Skeletal muscle cell (primary cell): Measurements from ENCODE around the gene UTS2B.
A peak's percentile ranks its signal among the peaks of the same experiment; 100 is the strongest.
"Not testable (repeated sequence)": the region's sequence is repeated elsewhere in the genome, so short reads cannot be mapped to it uniquely, and the experiment has no call there.

Experiments
- DNase-seq: peaks from one replicate; pipeline ENCODE4 v3.0.0-alpha.2; 2010; ENCODE audit warnings: low read depth
- H3K4me3 ChIP-seq: 2 replicates; pipeline ENCODE4 v1.5.1; 2011; ENCODE audit warnings: low read depth, mild to moderate bottlenecking, control low read depth, low read length, moderate library complexity

UTS2B gene

DNA sequence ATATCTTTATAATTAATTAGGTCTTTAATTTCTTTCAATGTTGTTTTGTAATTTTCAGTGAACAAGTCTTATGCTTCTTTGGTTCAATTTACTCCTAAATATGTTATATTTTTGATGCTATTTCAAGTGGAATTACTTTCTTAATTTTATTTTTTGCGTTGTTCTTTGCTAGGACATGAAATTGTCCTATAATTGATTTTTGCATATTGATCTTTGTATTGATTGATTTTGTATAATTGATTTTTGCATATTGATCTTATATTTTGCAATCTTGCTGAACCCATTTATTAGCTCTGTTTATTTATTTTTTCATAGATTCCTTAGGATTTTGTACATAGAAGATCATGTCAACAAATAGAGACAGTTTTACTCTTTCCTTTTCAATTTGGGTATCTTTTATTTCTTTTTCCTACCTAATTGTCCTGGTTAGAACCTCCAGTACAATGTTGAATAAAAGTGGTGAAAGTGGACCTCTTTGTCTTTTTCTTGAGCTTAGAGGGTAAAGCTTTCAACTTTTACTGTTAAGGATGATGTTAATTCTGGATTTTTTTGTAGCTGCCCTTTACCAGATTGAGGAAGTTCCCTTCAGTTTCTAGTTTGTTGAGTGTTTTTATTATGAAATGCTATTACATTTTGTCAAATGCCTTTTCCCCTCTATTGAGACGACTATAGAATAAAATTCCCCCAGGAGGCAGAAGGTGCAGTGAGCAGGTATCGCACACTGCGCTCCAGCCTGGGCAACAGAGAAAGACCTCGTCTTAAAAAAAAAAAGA, 37.9 kb downstream of the UTS2B start:
- no peak overlapping the region for H3K4me3 ChIP-seq
- no peak for DNase-seq

DNA sequence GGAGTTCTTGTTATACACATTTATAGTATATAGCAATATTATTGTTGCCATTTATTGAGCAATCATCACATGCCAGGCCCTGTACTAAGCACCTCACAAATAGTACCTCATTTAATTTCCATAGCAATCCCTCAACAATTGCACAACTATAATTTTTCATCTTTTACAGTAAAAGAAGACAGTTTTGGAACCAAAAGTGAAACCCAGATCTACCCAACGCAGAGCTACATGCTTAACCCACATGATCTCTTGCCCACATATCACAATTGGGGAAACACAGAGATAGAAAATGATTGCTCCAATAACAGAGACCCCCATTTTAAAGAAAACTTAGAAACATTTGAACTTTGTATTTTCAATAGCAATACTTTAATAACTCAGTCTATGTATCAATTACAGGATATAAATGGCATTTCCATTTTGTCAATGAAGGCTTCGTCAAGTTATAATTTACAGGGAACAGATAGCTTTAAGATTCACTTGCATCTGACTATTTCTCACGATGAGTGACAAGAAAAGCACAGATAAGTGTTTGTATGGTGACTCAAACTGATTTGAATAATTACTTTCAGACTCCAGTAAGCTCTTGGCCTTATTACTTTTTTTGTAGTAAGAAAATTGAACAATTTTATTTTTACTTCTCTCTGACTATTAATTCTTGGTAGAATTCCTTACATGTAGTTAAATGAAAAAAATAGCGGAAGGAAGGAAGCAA, 39.9 kb downstream of the UTS2B start:
- DNase-seq, result no peak
- H3K4me3 ChIP-seq, result no peak overlapping the region

DNA sequence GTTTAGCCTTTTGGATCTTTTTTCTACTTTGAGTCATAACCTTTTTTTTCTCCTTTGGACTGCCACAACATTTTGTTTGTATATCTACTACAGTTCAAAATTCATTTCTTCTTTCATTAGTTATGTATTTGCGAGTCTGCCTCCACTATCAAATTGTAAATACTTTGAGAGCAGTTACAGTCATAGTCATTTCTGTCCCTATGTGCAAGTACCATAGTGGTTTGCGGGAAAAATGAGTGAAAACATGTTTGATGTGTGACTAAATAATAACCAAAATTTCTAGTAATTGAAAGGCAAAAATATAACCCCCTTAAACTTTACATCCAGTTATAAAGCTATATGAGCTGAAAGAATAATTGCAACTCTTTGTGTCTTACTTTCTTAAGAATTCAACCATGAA, 46.9 kb downstream of the UTS2B start:
- no peak for DNase-seq
- H3K4me3 ChIP-seq, result no peak overlapping the region

DNA sequence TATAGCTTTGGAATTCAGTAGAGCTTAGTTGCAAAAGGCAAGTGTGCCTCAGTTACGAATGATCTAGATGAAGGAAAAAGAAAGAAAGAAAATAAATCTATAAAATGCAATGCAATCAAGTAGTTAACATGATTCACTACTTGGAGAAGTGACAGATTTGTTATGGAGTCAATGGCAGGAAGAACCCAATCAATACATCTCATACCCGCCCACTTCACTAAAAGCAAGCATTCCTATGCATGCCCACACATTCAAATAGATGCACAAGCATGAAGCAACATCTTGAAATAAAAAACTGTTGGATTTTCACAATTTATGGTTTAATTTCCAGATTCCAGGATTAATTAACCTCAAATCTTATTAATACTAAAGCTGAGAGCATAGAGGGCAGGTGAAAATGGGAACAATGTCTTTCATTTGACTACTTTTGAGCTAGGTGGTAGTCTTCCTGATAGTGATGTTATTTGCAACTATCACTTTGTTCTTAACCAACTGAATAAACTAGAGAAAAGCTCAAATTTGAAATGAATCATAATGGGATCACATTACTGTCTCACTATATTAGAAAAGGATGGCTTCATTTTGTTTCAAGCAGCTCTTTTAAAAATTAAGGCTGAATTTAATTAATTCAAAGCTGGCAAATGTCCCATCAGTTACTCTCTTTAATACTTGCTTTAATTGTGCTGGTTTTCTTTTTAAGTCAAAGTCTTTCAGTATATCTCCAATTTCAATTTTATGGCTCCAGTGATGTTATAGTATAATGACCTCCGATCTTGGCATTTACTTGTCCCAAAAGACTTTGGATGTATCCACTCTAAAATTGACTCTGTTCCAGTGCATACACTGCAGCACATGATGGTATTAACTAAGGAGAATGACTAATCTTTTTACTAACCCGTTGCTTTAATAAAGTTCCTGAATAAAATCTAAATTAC, 47.8 kb downstream of the UTS2B start:
- H3K4me3 ChIP-seq, result no peak overlapping the region
- peak; percentile 55 for DNase-seq

DNA sequence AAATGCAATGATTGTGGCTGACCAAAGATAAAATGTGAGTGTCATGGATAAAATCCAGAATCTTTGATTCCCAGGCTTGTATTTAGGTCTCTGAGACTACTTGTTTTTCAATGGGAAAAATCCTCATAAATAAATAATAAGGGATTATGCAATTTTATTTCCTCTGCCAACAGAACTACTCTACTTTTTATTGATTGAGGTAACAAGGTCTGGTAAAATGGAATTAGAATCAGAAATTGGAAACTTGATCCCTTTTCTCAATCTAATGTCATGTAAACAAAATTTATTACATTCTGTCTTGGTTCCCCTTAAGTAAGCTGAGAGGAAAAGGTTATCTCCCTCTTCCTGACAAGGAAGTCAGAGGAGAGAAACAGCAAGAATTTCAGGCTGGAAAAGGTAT, 49.4 kb downstream of the UTS2B start:
- DNase-seq, result no peak
- H3K4me3 ChIP-seq, result no peak overlapping the region

DNA sequence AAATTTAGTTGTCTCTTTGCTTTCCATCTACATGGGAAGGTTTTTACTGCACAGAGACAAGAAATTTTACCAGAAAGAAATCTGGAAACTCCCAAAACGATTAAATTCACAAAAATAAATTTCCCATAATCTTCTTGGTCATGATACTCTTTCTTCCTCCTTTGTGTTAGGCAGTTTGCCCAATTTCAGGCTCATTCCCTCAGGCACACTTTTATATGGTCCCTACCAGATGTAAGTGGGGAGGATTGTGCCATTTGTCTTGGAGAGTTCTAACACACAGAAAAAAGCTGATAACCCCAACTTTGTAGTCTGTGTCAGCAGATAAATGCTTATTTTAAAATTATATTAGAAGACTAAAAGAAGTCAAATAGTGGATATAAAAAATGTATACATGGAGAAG, 50.2 kb downstream of the UTS2B start:
- DNase-seq, result no peak
- no peak overlapping the region for H3K4me3 ChIP-seq

DNA sequence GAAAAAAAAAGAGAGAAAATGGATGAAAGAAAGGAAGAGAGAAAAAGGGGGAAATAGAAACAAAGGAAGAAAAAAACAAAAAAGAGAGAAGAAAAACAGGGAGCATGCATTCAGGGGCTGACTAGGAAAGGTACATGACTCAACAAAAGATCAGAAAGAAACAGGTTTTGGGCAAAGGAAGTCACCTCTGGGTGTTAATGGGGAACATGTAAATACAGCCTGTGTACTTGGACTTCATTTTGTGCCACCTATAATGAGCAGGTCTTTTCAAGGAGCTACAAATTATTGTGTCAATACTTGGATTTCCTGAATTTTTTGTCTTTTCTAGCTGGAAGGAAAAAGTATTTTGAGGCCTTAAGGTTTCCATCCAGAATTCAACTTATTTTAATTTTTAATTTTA, 54.6 kb downstream of the UTS2B start:
- no peak overlapping the region for H3K4me3 ChIP-seq
- no peak for DNase-seq

DNA sequence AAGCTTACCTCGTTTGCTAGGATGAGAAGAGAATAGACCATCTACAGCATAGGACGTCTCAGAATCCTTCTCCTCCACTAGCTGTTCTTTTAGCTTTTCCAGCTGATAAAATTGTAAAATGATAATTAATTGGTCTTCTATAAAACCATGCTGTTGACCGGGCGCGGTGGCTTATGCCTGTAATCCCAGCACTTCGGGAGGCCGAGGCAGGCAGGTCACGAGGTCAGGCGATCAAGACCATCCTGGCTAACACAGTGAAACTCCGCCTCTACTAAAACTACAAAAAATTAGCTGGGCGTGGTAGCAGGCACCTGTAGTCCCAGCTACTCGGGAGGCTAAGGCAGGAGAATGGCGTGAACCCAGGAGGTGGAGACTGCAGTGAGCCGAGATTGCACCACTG, 55.1 kb downstream of the UTS2B start:
- not testable (repeated sequence) for H3K4me3 ChIP-seq, DNase-seq

DNA sequence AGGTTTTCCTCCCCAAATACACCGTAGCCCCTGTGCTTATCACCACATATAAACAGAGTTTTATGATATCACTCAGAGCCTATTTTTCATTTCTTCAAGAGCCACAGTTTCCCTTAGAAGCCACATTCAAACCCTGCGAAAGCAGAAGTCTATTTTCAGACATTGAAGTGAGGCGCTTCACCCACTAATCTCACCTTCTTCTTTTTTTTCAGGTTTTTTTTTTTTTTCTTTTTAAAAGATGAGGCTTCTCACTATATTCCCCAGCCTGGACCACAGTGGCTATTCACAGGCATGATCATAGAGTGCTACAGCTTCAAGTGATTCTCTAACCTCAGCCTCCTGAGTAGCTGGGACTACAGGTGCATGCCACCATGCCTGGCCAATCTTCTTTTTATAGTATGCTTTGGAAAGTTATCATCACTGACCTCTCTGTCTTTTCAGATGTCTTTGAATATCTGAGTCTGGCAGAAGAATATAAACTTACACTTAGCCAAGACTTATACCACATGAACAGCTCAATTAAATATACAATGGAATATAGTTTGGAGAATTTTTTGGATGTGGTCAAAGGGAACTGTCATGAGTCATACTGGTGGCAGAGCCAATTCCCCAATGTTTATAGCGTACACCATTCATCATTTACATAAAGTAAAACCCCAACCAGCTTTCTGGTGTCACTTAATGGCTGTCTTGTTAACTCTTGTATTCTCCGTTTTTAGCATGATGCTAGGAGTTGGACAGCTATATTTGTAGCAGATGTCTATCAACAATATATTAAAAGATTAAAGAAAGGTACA, 60.8 kb downstream of the UTS2B start:
- no peak for DNase-seq
- no peak overlapping the region for H3K4me3 ChIP-seq

DNA sequence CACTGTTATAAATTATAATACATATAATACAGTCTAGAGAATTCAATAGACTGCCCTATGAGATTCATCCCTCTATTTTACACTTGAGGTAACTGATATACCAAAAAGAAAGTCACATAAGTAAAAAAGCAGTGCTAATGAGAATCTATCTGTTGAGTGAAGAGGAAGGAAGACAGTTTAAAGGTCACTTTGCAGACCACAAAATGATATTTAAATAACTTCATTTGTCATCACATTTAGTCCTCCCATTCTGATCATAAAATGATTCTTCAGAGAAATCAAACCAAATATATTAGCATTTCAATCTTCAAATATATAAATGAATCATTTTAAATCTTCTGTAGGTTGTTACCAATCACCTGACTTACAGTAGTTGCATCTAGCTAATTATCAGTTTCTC, 61.6 kb downstream of the UTS2B start:
- H3K4me3 ChIP-seq, result no peak overlapping the region

DNA sequence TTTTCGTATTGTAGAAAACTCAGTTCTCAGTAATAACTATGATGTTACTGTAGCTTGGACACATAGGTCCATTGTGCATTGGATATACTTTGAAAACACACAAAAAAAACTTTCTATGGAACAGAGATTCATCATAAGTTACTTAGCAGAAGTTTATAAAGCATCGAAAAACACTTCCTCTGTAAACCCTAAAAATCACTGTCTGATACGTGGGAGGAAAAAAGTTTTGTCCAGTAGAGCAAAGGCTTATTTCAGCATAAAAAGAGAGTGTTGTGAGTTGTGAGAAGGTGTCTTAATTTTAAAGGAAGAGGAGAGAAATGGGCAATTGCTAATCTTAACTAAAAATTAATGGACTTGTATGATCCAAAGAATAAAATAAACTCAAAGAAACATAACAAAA, 66.5 kb downstream of the UTS2B start:
- DNase-seq, result no peak
- no peak overlapping the region for H3K4me3 ChIP-seq

More for the DNA sequence above, 61.6 kb downstream of the UTS2B start:
- DNase-seq, result no peak

DNA sequence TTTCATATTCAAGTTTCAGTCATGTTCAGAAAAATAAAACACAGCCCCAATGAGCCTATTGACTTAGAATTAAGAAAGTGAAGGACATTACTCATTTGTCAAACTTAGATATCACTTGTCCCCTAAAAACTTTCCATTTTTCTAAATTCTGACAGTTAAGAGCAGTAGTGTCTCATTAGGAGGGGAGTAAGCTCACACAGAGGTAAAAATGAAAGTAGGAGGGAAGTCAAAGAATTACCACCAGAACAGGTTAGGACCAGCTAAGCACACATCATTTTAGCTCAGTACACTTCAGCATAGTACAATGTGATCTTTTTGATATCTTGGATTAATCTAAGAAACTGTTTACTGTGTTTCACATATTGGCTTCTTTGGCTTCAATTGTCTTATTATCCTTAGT, 67.0 kb downstream of the UTS2B start:
- DNase-seq, result no peak
- H3K4me3 ChIP-seq, result no peak overlapping the region

DNA sequence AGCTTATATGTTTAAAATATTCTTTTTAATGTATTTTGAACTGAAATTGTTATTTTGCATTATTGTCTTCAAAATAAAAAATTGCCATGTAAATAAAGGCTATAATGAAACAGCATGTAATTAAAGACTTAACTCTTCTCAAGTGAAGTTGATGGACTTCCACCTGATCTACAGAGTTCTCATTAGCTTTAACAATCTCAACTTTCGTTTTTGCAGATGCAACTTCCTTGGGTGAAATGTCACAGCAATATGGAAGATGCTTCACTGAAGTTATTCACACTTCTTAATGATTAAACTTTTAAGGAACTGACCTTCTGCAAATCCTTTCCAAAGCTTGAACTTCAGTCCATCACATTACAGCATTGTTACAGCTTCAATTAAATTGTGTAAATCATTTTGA, 67.7 kb downstream of the UTS2B start:
- no peak for DNase-seq
- no peak overlapping the region for H3K4me3 ChIP-seq

DNA sequence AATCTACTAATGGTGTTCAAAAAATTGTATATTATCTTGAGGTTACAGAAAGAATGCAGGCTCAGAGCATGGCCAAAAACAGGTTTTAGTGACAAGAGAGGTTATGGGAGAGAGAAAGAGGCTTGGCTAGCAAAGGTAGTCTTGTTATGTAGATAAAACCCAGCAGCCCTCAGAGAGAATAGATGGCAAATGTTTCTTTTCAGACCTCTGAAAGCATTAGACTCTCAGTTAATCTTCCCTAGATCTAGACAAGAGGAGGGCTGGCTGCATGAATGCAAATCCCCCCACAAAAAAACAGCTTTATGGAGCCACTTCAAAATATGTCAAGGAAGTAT, 69.1 kb downstream of the UTS2B start:
- no peak overlapping the region for H3K4me3 ChIP-seq
- DNase-seq, result no peak

DNA sequence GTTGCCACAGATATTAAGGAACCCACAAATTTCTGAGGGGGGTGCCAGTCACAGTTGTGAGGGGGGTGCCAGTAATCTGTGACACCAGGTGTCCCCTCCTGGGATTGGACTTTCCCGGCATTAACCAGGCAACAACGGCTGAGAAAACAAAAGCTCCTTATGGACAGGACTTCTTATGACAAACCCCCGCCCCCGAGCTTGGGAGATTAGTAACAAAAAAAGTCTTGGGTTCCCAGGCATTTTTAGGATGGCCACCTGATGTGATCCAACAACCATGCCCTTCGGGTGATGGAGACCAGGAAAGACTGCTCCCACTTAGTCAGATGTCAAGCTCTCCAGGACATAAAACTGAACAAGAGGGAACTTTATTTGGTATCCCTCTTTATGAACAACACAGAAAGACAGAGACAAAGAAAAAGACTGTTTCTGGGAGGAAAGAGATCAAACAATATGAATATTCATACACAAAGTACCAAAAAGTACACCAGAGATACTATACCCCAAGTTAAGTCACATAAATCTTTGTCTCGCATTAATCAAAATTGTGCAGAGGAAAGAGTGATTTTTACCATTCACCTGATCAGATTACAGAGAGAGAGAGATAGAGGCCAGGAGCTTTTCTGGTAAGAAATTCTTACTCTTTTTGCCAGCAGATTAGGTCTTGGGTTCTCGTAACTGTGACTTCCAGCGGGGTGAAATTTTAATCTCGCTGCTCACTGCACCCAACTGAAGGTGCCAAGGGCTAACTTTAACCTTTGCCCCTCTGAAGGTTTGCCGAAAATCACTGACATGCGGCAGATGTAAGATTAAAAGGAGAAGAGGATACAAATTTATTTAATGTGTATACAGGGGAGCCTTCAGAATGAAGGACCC, 69.7 kb downstream of the UTS2B start:
- H3K4me3 ChIP-seq, result no peak overlapping the region
- DNase-seq, result no peak

DNA sequence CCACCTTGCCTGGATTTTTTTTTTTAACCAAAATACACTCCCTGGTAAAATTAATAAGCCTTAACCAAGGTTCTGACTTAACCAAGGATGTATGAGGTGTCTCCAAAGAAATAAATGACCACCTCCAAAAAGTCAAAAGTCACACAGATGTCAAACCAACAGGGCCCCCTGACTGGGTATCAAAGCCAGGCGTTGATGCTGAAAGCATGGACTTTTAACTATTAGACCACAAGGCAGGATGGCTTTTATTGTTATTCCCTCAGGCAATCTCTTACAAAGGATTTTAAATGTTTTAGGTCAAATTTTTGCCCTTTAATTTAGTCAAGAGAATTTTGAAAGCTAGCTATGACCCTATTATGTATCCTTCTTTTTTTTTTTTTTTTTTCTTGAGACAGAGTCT, 70.8 kb downstream of the UTS2B start:
- H3K4me3 ChIP-seq, result no peak overlapping the region
- DNase-seq, result no peak

DNA sequence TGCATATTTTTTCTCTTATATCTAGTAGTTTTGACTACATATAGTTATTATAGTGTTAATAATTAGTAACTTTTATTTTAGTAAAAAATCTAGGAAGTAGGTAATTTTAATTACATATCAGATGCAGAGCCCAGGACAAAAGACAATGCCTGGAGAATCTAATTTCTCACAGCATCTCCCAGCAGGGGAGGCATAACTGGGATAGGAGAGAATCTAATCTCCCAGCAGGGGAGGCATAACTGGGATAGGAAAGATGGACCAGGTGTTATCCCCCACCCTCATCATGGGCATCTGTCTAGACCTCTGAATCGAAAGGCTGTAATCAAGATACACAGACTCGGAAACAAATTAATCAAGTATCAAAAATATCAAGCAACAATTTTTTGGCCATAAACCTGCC, 73.0 kb downstream of the UTS2B start:
- no peak for DNase-seq

DNA sequence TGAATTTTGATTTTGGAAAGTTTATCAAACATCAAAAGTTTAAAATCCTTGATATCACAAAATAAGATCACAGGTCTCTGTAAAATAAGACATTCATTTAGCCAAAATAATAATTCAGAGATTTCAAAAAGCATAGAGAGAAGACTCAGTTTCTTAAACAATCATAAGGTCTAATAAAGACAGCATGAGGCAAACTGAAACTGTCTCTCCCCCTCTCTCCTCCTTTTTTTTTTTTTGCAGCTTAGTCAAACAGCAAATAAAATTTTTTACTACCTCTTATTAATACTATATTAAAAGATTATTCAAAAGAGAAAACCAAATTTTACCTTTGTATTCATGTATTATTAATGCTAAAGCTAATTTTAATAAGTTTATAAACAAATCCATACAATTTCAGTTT, 73.9 kb downstream of the UTS2B start:
- H3K4me3 ChIP-seq, result no peak overlapping the region
- DNase-seq, result no peak

More for the DNA sequence above, 73.0 kb downstream of the UTS2B start:
- H3K4me3 ChIP-seq, result no peak overlapping the region

DNA sequence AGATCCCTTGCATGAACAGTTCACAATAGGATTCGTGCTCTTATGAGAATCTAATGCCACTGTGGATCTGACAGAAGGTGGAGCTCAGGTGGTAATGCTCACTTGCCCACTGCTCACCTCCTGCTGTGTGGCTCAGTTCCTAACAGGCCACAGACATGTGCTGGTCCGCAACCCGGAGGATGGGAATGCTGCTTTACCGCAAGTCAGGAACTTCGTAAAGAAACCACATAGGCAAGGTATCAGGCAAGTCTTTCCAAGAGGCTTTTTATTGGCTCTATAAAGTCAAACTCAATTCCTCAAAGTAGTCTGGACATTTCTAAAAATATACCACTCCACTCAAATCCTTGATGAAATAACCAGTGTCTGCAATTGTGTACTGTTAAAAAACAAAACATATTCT, 75.2 kb downstream of the UTS2B start:
- H3K4me3 ChIP-seq, result no peak overlapping the region
- no peak for DNase-seq
